HG03066 (cell line): ENCODE results near the gene ID3.
A peak's percentile ranks its signal among the peaks of the same experiment; 100 is the strongest.
"Not testable (repeated sequence)": the region's sequence is repeated elsewhere in the genome, so short reads cannot be mapped to it uniquely, and the experiment has no call there.

Experiments
- ATAC-seq: cut with Tn5 transposase; IDR thresholded peaks from one replicate; pipeline ENCODE4 v1.9.1; 2021; ENCODE audit warnings: low read depth; ENCODE audit not compliant: unreplicated experiment

ID3 gene

DNA sequence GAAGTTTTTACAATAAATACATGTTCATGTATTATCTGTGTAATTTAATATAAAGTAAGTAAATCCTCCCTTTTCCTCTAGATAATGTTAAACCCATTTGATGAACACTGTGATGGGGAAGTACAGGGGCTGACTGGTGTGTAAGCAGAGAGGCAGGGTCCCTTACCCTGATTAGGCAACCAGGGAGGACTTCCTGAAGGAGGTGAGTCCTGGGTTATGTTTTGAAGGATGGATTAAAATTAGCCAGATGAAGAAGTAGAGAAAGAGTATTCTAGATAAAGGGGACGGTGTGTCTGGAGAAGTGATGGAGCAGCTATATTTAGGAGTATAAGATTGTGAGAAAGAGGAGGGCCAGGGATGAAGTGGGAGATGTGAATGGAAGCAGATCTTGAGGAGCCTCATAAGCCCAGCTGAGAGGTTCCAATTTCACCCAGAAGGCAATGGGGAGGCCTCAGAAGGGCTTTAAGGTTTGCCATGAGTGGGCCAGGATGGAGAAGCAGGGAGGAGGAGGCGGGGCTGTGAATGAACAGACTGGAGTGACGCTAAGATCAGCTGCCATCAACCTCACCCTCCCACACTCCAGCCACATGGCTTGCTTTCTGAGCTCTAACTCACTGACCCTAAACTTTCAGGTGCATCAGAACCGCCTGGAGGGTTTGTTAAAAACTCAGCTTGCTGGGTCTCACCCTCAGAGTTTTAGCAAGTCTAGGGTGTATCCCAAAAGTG lies 30.9 kb upstream of the ID3 start:
- no peak for ATAC-seq

- no peak for ATAC-seq
These were observed 30.3 kb upstream of the ID3 start for GRCh38 chr1:23589585-23589986.

DNA sequence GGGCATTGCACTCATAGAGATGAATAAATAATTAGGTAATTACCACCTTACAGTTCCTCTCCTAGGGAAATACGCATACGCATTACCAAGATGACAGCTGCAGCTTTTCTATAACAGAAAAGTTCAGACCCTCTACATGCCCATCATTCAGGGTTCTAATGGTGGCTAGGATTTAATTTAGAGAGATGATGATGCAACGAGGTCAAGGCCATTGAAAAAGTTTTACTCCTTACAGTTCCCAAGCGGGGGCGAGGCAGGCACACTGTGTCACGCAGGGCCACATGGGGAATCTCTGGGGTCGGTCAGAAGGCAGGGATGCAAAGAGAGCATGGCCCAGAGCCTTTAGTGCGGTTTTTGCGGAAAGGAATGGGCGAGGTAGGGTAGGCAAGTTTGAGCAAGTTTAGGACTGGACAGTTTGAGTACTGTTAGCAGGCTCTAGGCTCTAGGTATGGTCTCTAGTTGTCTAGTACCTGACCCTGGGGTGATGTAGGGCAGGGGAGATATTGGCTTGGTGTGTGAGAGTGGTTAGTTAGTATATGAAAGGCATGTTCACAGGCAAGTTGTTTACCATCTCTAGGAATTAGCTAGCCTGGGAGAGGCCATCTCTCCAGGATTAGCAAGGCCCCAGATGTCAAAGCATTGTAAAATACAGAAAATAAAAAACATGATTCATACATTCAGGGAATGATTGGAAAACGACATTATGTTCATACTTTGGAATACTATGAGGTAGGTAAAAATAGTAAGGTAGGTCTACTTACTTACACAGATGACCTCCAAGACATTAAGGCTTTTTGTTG lies 29.6 kb upstream of the ID3 start:
- ATAC-seq, result no peak

GRCh38 chr1:23585321-23586022 lies 26.2 kb upstream of the ID3 start:
- no peak for ATAC-seq

DNA sequence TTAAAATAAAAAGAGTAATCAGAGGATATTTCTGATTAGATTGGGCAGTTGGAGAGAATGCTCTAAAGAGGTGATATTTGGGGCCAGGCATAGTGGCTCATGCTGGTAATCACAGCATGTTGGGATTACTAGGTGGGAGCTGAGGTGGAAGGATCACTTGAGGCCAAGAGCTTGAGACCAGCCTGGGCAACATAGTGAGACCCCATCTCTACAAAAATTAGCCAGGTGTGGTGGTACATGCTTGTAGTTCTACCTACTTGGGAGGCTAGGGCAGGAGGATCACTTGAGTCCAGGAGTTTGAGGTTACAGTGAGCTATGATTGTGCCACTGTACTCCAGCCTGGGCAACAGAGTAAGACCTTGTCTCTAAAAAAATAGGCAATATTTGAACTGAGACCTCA lies 24.4 kb upstream of the ID3 start:
- not testable (repeated sequence) for ATAC-seq

GRCh38 chr1:23582820-23583219 lies 23.5 kb upstream of the ID3 start:
- ATAC-seq, result no peak

GRCh38 chr1:23581219-23581618 lies 21.9 kb upstream of the ID3 start:
- ATAC-seq, result no peak

DNA sequence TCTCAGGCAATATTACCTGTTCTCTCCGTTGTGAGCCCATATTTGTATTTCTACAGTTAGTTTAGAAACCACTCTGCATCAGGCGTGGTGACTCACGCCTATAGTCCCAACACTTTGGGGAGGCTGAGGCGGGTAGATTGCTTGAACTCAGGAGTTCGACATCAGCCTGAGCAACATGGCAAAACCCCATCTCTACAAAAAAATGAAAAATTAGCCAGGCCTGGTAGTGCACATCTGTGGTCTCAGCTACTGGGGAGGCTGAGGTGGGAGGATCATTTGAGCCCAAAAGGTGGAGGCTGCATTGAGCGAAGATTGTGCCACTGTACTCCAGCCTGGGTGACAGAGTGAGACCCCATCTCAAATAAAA lies 19.7 kb upstream of the ID3 start:
- ATAC-seq, result no peak

GRCh38 chr1:23578311-23578996 lies 19.2 kb upstream of the ID3 start:
- ATAC-seq, result no peak

GRCh38 chr1:23577056-23578004 lies 18.0 kb upstream of the ID3 start:
- peak; percentile 89 for ATAC-seq

DNA sequence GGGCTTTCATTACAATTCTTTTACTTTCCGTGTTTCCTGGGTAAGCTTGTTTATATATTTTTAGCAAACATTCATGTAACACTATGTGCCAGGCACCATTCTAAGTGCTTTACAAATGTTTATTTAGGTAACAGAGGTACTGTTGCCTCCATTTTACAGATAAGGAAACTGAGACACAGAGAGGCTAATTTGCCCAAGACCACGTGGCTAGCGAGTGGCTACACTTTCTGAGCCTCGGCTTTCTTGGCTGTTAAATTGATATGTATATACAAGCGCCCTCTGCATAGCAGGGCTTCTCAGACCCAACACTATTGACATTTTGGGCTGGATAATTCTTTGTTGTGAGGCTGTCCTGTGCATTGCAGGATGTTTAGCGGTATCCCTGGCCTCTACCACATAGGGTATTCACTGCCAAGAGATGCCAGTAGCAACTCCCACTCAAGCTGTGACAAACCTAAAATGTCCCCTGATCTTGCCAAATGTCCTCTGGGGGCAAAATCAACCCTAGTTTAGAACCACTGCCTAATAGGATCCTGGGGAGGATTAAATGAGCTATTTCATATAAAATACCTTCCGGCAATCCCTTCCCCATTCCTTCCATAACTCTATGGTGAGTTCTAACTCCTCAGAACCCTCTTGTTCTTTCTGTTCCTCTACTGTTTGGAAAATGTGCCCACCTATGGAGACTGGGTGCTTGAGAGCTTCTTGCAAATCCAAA lies 17.2 kb upstream of the ID3 start:
- no peak for ATAC-seq

GRCh38 chr1:23575226-23575810 lies 16.0 kb upstream of the ID3 start:
- ATAC-seq, result no peak

DNA sequence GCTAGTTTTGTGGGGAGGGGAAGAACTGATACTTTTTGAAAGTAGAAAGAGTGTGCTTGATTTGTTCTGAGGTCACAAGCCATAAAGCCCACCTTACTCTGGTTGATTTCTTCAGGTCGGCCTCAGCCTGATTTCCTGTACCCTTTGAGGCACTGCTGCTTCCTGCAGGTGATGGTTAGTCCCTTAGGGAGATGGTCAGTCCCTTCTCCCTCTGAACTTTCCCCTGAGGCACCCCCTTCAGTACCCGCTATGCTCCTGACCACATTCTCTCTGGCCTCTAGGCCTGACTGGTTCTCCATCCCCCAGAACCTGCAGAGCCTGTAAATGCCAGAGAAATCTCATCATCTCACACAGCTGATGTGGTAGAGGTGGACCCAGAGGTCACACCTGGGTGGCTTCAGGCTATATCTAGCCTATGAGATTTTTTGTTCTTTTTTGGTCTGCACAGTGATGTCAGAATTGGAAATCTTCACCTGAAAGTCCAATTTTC lies 15.0 kb upstream of the ID3 start:
- no peak for ATAC-seq

- no peak for ATAC-seq
These were observed 14.4 kb upstream of the ID3 start for GRCh38 chr1:23573574-23574182.

DNA sequence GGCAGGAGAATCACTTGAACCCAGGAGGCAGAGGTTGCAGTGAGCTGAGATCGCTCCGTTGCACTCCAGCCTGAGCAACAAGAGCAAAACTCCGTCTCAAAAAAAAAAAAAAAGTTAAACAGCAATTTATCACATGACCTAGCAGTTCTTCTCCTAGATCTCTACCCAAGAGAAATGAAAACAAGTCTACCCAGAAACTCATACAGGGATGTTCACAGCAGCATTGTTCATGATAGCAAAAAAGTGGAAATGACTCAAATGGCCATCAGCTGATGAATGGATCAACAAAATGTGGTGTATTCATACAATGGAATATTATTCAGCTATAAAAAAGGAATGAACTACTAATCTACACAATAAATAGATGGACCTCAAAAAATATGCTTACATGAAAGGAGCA lies 12.2 kb upstream of the ID3 start:
- ATAC-seq, result no peak

DNA sequence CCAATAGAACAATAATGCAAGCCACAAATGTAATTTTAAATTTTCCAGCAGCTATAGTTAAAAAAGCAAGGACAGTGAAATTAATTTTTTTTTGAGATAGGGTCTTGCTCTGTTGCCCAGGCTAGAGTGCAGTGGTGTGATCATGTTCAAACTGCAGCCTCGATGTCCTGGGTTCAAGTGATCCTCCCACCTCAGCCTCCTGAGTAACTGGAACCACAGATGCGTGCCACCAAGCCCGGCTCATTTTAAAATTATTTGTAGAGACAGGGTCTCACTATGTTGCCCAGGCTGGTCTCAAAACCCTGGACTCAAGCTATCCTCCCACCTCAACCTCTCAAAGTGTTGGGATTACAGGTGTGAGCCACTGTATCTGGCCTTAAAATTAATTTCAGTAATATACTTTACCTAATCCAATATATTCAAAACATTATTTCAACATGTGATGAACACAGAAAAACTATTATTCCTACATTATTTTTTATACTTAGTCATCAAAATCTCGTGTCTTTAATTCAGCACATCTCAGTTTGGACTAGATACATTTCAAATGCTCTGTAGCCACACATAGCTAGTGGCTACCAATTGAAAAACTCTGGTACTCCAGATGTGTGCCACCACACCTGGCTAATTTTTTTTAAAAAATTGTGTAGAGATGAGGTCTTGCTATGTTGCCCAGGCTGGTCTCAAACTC lies 10.8 kb upstream of the ID3 start:
- no peak for ATAC-seq

GRCh38 chr1:23568608-23569383 lies 9.5 kb upstream of the ID3 start:
- no peak for ATAC-seq
